Fibroblast of lung (primary cell): Measurements from ENCODE around the gene NDUFV1. TPM values are rescaled to one million over a fixed set of nuclear protein-coding genes. Genes with fewer than 3 reads are reported as not detected.

Source experiments
- DNase-seq, 2 donors: peaks; one replicate each; pipeline versions ENCODE4 v3.0.0 to v3.0.0-alpha.2; 2010; ENCODE audit warnings: low read depth in 2 of 2
- H2AFZ ChIP-seq: 2 replicates; pipeline ENCODE4 v1.5.1; 2012; ENCODE audit warnings: low read length, control low read depth, inconsistent platforms
- H3K27ac ChIP-seq: 2 replicates; pipeline ENCODE4 v1.5.1; 2011; ENCODE audit warnings: low read length, control low read depth; ENCODE audit not compliant: insufficient read depth
- H3K27me3 ChIP-seq: 2 replicates; pipeline ENCODE4 v1.5.1; 2011; ENCODE audit warnings: mild to moderate bottlenecking, low read length; ENCODE audit not compliant: control insufficient read depth, insufficient read depth
- H3K36me3 ChIP-seq: 2 replicates; pipeline ENCODE4 v1.5.1; 2011; ENCODE audit warnings: low read length; ENCODE audit not compliant: control insufficient read depth, insufficient read depth
- H3K4me1 ChIP-seq: 2 replicates; pipeline ENCODE4 v1.5.1; 2011; ENCODE audit warnings: low read length; ENCODE audit not compliant: control insufficient read depth, insufficient read depth; ENCODE audit errors: extremely low read depth
- H3K4me2 ChIP-seq: 2 replicates; pipeline ENCODE4 v1.5.1; 2011; ENCODE audit warnings: low read length, control low read depth; ENCODE audit not compliant: insufficient read depth; ENCODE audit errors: extremely low read depth
- H3K4me3 ChIP-seq, 4 experiments: fragments of 200-600 bp in 1 of 4; sonication (generic) in 1 of 4; replicated peaks in 1 of 4; 2 replicates each; pipeline ENCODE4 v1.5.1; 2011 to 2016; ENCODE audit warnings: low read length in 4 of 4, low read depth in 3 of 4, mild to moderate bottlenecking in 3 of 4, control low read depth in 2 of 4, inconsistent platforms in 1 of 4, mixed read lengths in 1 of 4; ENCODE audit not compliant: insufficient read depth in 1 of 4; ENCODE audit errors: control extremely low read depth in 1 of 4
- H3K79me2 ChIP-seq: 2 replicates; pipeline ENCODE4 v1.5.1; 2012; ENCODE audit warnings: mild to moderate bottlenecking, low read length, inconsistent platforms; ENCODE audit not compliant: control insufficient read depth, insufficient read depth
- H3K9ac ChIP-seq: 2 replicates; pipeline ENCODE4 v1.5.1; 2011; ENCODE audit warnings: mild to moderate bottlenecking, low read length, control low read depth; ENCODE audit not compliant: insufficient read depth
- H3K9me3 ChIP-seq: 2 replicates; pipeline ENCODE4 v1.5.1; 2012; ENCODE audit warnings: low read depth, low read length; ENCODE audit not compliant: control insufficient read depth, insufficient read depth
- H4K20me1 ChIP-seq: 2 replicates; pipeline ENCODE4 v1.5.1; 2011; ENCODE audit warnings: low read length; ENCODE audit not compliant: control insufficient read depth, insufficient read depth; ENCODE audit errors: extremely low read depth
- EZH2 ChIP-seq: IDR thresholded peaks from 2 replicates; pipeline ENCODE4 v1.5.1; 2012; ENCODE audit warnings: low read length, control low read depth, mild to moderate bottlenecking; ENCODE audit errors: missing control alignments
- polyA plus RNA-seq, 2 donors: library from polyadenylated mRNA; depleted of rRNA in 1 of 2; stranded (reverse) in 1 of 2; unstranded in 1 of 2; fragments of >200 nt; gene quantifications; 2 replicates each; pipeline ENCODE4 v1.2.1, GENCODE V29; 2011 to 2012; ENCODE audit warnings: missing spikeins in 1 of 2
- total RNA-seq: library from RNA; depleted of rRNA; stranded (reverse); fragments of >200 nt; gene quantifications from 2 replicates; pipeline ENCODE4 v1.2.1, GENCODE V29; 2014
- TF ChIP-seq, protein P1 (sequence below), 2 donors: IDR thresholded peaks in 1 of 2; conservative IDR thresholded peaks in 1 of 2; 1 replicate in 1 of 2; 2 replicates in 1 of 2; pipeline ENCODE4 v1.5.1; 2011 to 2012; ENCODE audit warnings: low read length in 2 of 2, control low read depth in 1 of 2, inconsistent platforms in 1 of 2, low read depth in 1 of 2, mild to moderate bottlenecking in 1 of 2

The NDUFV1 gene
- total and polyA plus RNA-seq, 2 donors (not counting 1 experiment from before 2014, with no cell fraction given), result 64.9 to 171 TPM

DNA sequence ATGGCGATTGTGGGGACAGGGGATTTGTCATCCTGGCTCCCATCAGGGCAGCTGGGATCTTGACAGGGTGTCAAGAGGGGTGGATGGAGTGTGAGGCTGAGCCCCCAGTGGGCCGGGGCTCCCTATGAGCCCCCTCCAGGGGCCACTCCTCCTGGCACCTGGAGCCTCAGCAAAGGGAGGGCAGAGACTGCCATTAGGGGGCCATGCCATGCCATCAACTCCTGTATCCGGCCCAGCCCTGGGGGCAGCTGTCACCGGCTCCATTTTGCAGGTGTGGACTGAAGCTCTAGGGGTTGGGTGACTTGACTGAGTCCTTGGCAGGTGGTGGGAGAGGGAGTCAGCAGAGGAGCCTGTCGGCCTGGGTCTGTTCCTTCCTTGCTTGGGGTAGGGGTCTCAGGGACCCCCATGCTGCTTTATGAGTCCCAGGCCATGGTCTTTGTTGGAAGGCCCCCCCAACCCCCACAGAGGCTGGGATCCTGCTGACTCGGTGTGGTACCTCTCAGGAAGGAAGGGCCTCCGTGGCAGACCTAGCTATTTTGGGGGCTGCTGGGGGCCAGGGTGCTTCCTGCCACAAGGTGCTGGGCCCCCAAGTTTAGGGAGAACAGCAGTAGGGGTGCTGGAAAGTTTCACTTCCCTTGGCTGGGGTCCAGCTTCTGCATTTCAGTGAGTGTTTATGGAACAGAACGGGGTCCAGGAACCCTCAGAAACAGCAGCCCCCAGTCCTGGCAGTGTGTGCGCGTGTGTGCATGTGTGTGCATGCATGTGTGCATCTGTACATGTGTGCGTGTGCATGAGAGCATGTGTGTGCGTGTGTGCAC, 42.3 kb downstream of the NDUFV1 start:
- H3K27me3 ChIP-seq, result no peaks in the 10 kb centered on the region
- no peak for DNase-seq
- H3K27ac ChIP-seq, result no peak overlapping the region
- no peak overlapping the region for H3K9ac ChIP-seq
- no peak overlapping the region for H3K4me2 ChIP-seq
- no peaks in the 10 kb centered on the region for H3K79me2 ChIP-seq
- no peaks in the 10 kb centered on the region for H3K36me3 ChIP-seq
- no peaks in the 10 kb centered on the region for H4K20me1 ChIP-seq
- H2AFZ ChIP-seq, result no peak overlapping the region
- H3K4me1 ChIP-seq, result no peaks in the 10 kb centered on the region
- no peak overlapping the region for H3K4me3 ChIP-seq
- TF ChIP-seq, protein P1, sequence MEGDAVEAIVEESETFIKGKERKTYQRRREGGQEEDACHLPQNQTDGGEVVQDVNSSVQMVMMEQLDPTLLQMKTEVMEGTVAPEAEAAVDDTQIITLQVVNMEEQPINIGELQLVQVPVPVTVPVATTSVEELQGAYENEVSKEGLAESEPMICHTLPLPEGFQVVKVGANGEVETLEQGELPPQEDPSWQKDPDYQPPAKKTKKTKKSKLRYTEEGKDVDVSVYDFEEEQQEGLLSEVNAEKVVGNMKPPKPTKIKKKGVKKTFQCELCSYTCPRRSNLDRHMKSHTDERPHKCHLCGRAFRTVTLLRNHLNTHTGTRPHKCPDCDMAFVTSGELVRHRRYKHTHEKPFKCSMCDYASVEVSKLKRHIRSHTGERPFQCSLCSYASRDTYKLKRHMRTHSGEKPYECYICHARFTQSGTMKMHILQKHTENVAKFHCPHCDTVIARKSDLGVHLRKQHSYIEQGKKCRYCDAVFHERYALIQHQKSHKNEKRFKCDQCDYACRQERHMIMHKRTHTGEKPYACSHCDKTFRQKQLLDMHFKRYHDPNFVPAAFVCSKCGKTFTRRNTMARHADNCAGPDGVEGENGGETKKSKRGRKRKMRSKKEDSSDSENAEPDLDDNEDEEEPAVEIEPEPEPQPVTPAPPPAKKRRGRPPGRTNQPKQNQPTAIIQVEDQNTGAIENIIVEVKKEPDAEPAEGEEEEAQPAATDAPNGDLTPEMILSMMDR (conservative IDR thresholded peaks at IDR 0.05 in 1 of 2, IDR thresholded peaks at IDR 0.05 in 1 of 2; ENCODE audit: low read depth in 1 of 2, low read length in 2 of 2), result no peak
- no peak for TF ChIP-seq EZH2
- no peaks in the 10 kb centered on the region for H3K9me3 ChIP-seq

DNA sequence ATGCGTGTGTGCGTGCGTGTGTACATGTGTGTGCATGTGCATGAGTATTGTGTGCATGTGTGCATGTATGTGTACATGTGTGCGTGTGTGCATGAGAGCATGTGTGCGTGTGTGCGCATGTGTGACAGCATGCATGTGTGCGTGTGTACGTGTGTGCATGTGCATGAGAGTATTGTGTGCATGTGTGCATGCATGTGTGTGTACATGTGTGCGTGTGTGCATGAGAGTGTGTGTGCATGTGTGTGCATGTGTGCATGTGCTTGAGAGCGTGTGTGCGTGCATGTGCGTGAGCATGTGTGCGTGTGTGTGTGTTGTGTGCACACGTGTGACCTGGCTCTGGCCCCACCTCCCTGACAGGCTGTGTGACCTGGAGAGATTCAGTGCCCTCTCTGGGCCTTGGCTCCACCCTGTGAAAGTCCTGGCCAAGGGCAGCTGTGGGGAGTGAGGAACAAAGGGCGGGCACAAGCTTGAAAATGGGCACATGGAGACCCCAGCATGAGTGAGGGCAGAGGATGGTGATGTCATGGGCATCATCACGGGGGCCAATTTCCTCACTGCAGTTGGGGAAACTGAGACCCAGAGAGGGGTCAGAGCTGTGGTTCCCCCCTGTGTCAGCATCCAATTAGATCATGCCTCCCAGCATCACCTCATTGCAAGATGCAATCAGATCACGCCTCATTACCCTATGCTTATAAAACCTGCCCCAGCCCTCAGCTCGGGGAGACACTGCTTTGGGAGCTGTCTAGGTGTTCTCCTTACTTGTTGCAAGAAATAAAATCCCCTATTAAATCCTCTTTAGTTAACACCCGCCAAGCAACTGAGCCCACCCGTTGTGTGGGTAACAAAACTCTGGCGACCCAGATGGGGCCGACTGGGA, 43.1 kb downstream of the NDUFV1 start:
- no peak overlapping the region for H2AFZ ChIP-seq
- no peak for DNase-seq

More for the DNA sequence above, 43.1 kb downstream of the NDUFV1 start:
- H3K4me3 ChIP-seq, result no peak overlapping the region
- H3K36me3 ChIP-seq, result no peaks in the 10 kb centered on the region
- H3K4me1 ChIP-seq, result no peaks in the 10 kb centered on the region
- no peak overlapping the region for H3K4me2 ChIP-seq
- no peak for TF ChIP-seq EZH2
- TF ChIP-seq, protein P1 (conservative IDR thresholded peaks at IDR 0.05 in 1 of 2, IDR thresholded peaks at IDR 0.05 in 1 of 2; ENCODE audit: low read depth in 1 of 2, low read length in 2 of 2), result no peak
- H4K20me1 ChIP-seq, result no peaks in the 10 kb centered on the region
- no peaks in the 10 kb centered on the region for H3K79me2 ChIP-seq
- no peak overlapping the region for H3K9ac ChIP-seq
- no peaks in the 10 kb centered on the region for H3K27me3 ChIP-seq
- H3K27ac ChIP-seq, result no peak overlapping the region
- H3K9me3 ChIP-seq, result no peaks in the 10 kb centered on the region
